Peyer's patch (tissue), 4 donors: Measurements from ENCODE around the gene TMEM242. TPM values are rescaled to one million over a fixed set of nuclear protein-coding genes. Genes with fewer than 3 reads are reported as not detected.
A peak's percentile ranks its signal among the peaks of the same experiment; 100 is the strongest.
"Not testable (repeated sequence)": the region's sequence is repeated elsewhere in the genome, so short reads cannot be mapped to it uniquely, and the experiment has no call there.

ENCODE experiments used
- DNase-seq, 3 donors: peaks; one replicate each; pipeline ENCODE4 v3.0.0-alpha.2; 2017 to 2019
- H3K27ac ChIP-seq, 4 donors: fragments of 200-600 bp; sonication (generic); one replicate each; pipeline ENCODE4 v1.5.1; 2016 to 2019
- H3K27me3 ChIP-seq, 2 donors: fragments of 200-600 bp; sonication (generic); one replicate each; pipeline ENCODE4 v1.5.1; 2019
- H3K36me3 ChIP-seq, 3 donors: fragments of 200-600 bp; sonication (generic); one replicate each; pipeline ENCODE4 v1.5.1; 2016 to 2019
- H3K4me1 ChIP-seq, 4 donors: fragments of 200-600 bp; sonication (generic); one replicate each; pipeline ENCODE4 v1.5.1; 2016 to 2019
- H3K4me3 ChIP-seq, 4 donors: fragments of 200-600 bp; sonication (generic); 1 replicate in 3 of 4; 2 replicates in 1 of 4; pipeline ENCODE4 v1.5.1; 2016 to 2019; ENCODE audit warnings: mild to moderate bottlenecking in 1 of 4
- H3K9me3 ChIP-seq, 4 donors: fragments of 200-600 bp; sonication (generic); one replicate each; pipeline ENCODE4 v1.5.1; 2016 to 2019; ENCODE audit warnings: mild to moderate bottlenecking in 1 of 4
- POLR2A ChIP-seq, 2 donors: fragments of 450-650 bp; IDR thresholded peaks; one replicate each; pipeline ENCODE4 v1.5.1; 2017; ENCODE audit warnings: antibody characterized with exemption in 2 of 2, mild to moderate bottlenecking in 2 of 2, moderate library complexity in 2 of 2
- total RNA-seq, 4 donors: library from RNA; depleted of rRNA; stranded (reverse); fragments of >200 nt; gene quantifications; one replicate each; pipeline ENCODE4 v1.1.0, GENCODE V29; 2016
- TF ChIP-seq, protein P1 (sequence below), 6 experiments: fragments of 450-650 bp in 4 of 6; fragments of 200-600 bp in 2 of 6; sonication (generic) in 1 of 6; IDR thresholded peaks; one replicate each; pipeline ENCODE4 v1.5.1; 2017 to 2019; ENCODE audit warnings: antibody characterized with exemption in 6 of 6, mild to moderate bottlenecking in 3 of 6, moderate library complexity in 1 of 6

The TMEM242 gene
- total RNA-seq, 4 donors from 2014 or later, result 3.3 to 9.4 (median 4.9) TPM

DNA sequence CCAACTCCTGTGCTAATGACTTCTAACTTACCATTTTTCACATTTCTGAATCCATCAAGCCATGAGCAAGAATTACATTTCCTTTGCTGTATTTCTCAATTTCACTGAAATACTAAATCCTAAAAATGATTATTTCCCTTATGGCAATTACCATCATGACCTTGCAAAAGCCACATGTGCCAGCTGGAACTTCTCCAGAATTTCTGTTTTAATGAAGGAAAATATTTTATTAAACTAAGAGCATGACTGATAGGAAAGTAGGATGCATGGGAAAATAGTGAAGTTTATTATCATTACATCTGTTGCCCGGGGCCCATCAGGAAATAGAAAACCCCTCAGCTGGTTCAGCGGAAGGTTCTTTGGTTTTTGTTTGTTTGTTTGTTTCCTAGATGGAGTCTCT is 14.4 kb upstream of the TMEM242 start:
- Histone ChIP-seq H3K4me3 (no peak overlapping the region), H3K27me3 (no peaks in the 10 kb centered on the region), H3K9me3 (no peaks in the 10 kb centered on the region), H3K4me1 (no peaks in the 10 kb centered on the region), H3K27ac (no peak overlapping the region), H3K36me3 (no peaks in the 10 kb centered on the region)
- DNase-seq, result no peak
- TF ChIP-seq POLR2A (IDR thresholded peaks at IDR 0.05), result no peak
- TF ChIP-seq, protein P1, sequence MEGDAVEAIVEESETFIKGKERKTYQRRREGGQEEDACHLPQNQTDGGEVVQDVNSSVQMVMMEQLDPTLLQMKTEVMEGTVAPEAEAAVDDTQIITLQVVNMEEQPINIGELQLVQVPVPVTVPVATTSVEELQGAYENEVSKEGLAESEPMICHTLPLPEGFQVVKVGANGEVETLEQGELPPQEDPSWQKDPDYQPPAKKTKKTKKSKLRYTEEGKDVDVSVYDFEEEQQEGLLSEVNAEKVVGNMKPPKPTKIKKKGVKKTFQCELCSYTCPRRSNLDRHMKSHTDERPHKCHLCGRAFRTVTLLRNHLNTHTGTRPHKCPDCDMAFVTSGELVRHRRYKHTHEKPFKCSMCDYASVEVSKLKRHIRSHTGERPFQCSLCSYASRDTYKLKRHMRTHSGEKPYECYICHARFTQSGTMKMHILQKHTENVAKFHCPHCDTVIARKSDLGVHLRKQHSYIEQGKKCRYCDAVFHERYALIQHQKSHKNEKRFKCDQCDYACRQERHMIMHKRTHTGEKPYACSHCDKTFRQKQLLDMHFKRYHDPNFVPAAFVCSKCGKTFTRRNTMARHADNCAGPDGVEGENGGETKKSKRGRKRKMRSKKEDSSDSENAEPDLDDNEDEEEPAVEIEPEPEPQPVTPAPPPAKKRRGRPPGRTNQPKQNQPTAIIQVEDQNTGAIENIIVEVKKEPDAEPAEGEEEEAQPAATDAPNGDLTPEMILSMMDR (IDR thresholded peaks at IDR 0.05), result no peak

- not testable (repeated sequence) for H3K4me1 ChIP-seq, H3K9me3 ChIP-seq, H3K27ac ChIP-seq, H3K4me3 ChIP-seq, H3K36me3 ChIP-seq, DNase-seq, H3K27me3 ChIP-seq
Observed at GRCh38 chr6:157337276-157337675, 14.0 kb upstream of the TMEM242 start.

GRCh38 chr6:157335829-157336228 is 12.5 kb upstream of the TMEM242 start:
- Histone ChIP-seq H3K27ac (no peak overlapping the region), H3K4me1 (no peaks in the 10 kb centered on the region), H3K9me3 (no peaks in the 10 kb centered on the region), H3K36me3 (no peaks in the 10 kb centered on the region), H3K4me3 (no peak overlapping the region), H3K27me3 (no peaks in the 10 kb centered on the region)
- no peak for DNase-seq
- TF ChIP-seq, protein P1 (IDR thresholded peaks at IDR 0.05), result no peak
- no peak for TF ChIP-seq POLR2A (IDR thresholded peaks at IDR 0.05)

- H3K9me3 ChIP-seq, result no peaks in the 10 kb centered on the region
- H3K4me3 ChIP-seq, result no peak overlapping the region
- no peak for TF ChIP-seq POLR2A (IDR thresholded peaks at IDR 0.05)
- TF ChIP-seq, protein P1 (IDR thresholded peaks at IDR 0.05), result no peak
- H3K36me3 ChIP-seq, result no peaks in the 10 kb centered on the region
- no peak for DNase-seq
- no peaks in the 10 kb centered on the region for H3K4me1 ChIP-seq
- no peak overlapping the region for H3K27ac ChIP-seq
- no peaks in the 10 kb centered on the region for H3K27me3 ChIP-seq
Observed at GRCh38 chr6:157333956-157334355, 10.6 kb upstream of the TMEM242 start.

DNA sequence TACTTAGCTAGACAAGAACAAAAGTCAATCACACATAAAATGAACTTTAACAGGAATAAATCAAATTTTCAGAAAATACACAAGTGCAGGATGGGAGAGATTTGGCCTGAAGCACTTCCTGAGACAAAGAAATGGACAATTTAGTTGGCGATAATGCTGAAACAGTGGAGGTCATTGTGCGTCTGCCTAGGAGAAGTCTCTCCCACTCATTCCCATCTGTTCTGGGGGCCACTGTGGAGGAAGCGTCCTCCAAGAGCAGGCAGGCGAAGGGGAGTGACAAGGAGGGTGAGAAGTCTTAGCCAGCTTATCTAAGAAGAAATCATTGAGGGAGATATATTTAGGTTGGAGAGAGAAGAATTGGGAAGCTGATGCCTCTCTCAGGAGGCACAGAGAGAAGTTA is 10.2 kb upstream of the TMEM242 start:
- H3K9me3 ChIP-seq, result no peaks in the 10 kb centered on the region
- no peak overlapping the region for H3K4me3 ChIP-seq
- TF ChIP-seq, protein P1 (IDR thresholded peaks at IDR 0.05), result no peak
- TF ChIP-seq POLR2A (IDR thresholded peaks at IDR 0.05), result no peak
- no peaks in the 10 kb centered on the region for H3K4me1 ChIP-seq
- H3K36me3 ChIP-seq, result no peaks in the 10 kb centered on the region
- H3K27me3 ChIP-seq, result no peaks in the 10 kb centered on the region
- H3K27ac ChIP-seq, result no peak overlapping the region
- DNase-seq, result no peak

GRCh38 chr6:157332813-157333212 is 9.5 kb upstream of the TMEM242 start:
- Histone ChIP-seq H3K4me3 (no peak overlapping the region), H3K4me1 (no peaks in the 10 kb centered on the region), H3K36me3 (no peaks in the 10 kb centered on the region), H3K9me3 (no peaks in the 10 kb centered on the region), H3K27ac (no peak overlapping the region), H3K27me3 (no peaks in the 10 kb centered on the region)
- peak in 1 of 3 donors; percentile 25 for DNase-seq
- TF ChIP-seq POLR2A (IDR thresholded peaks at IDR 0.05), result no peak

DNA sequence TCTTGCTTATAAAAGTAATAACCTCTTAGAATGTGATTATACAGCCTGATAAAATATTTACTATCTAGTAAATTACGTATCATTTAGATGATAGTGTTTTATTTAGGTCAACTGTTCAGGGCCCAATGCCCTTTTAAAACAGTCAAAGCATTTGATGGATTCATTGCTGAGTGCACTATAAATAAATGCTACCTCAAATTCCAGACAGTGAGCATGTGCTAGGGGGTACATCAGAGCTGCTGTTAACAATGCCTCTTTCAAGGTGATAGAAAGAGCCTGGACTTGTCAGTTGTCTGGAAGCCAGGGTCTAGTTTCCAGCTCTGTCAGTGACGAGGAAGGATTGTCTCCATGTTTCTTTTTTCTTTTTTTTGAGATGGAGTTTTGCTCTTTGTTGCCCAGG is 7.5 kb upstream of the TMEM242 start:
- H3K27me3 ChIP-seq, result no peaks in the 10 kb centered on the region
- no peak overlapping the region for H3K27ac ChIP-seq
- DNase-seq, result no peak
- H3K9me3 ChIP-seq, result no peaks in the 10 kb centered on the region
- no peaks in the 10 kb centered on the region for H3K36me3 ChIP-seq
- H3K4me1 ChIP-seq, result no peaks in the 10 kb centered on the region
- H3K4me3 ChIP-seq, result no peak overlapping the region
- TF ChIP-seq, protein P1 (IDR thresholded peaks at IDR 0.05), result no peak
- no peak for TF ChIP-seq POLR2A (IDR thresholded peaks at IDR 0.05)
